UCSD-AML1 (cell line): ENCODE measurements around the gene SMOC2.
"Not testable (repeated sequence)": the region's sequence is repeated elsewhere in the genome, so short reads cannot be mapped to it uniquely, and the experiment has no call there.

Experiments
- DNase-seq: peaks from one replicate; lab custom pipeline; 2025; ENCODE audit not compliant: unreplicated experiment; lab: John Stamatoyannopoulos, UW

SMOC2 gene

DNA sequence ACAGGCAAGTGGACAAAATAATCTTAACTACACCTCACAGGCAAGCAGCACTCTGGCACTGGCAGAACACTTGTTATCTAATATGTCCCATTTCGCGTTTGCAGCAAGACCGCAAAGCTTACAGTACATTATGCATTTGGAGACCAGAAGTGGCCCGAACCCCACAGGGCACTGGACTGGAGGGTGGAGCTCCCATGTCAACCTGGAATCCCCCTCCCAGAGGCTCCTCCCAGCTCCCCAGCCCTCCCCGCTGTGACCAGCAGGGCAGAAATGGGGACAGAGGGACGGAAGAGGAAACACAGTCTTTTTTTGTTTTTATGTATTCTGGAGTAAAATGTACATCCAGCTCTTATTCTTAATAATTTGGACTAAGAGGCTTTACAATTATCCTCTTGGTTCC, 263.7 kb downstream of the SMOC2 start:
- no peak for DNase-seq

DNA sequence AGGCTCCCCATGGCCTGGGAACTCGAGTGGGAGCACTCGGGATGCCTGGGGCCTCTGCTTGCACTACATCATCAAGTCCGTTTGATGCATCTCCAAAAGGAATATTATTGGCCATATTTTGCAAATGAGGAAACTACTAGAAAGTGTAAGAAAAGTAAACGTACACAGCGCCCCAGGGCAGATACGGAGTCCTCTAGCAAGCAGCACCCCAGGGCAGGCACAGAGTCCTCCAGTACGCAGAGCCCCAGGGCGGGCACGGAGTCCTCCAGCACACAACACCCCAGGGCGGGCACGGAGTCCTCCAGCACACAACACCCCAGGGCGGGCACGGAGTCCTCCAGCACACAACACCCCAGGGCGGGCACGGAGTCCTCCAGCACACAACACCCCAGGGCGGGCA, 264.3 kb downstream of the SMOC2 start:
- DNase-seq: not testable (repeated sequence)

DNA sequence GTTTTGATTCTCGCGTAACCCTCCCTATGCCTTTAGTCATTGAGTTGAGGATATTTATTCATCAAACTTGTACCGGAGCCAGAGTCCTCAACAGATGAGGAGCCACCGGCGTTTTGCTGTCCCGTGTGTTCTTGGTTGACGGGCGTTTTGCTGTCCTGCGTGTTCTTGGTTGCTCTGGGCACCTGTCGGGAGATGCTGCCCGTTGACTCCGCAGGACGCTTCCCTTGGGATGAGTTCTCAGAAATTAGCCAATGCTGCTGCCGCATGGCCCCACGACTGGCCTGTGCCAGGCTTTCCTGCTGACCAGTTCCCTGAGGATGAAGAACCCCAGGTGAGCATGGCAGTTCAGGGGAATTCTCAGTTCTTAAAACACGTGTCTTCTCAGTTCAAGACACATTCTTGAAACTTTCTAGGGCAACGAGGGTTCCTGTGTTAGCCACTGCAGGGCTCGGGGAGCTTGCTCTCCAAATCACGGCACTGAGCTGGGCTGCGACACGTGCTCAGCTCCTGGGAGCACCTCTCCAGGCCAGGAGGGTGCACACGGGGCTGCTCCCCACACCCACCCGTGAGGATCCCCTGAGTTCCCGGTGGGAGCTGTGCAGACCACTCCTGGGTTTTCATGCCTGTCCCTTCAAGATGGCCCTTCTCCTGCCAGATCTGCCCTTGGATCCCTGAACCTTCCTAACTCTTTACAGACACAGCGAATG, 265.6 kb downstream of the SMOC2 start:
- DNase-seq: no peak

DNA sequence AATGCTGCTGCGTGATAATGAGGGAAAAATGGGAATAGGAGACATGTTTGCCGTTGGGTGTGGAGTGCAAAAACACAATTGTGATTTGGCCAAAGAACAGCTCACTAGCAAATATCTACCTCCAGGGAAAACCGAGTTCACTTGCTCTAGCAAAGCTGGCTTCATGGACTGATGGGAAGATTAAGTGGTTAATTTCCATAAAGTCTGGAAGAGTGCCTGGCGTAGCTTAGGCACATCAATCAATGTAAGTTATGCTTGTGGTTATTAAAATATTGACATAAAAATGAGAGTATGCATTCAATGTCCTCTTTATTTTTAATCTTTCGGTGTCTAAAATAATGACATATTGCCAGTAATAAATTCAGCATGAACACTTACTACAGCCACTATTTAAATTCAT, 267.5 kb downstream of the SMOC2 start:
- no peak for DNase-seq

DNA sequence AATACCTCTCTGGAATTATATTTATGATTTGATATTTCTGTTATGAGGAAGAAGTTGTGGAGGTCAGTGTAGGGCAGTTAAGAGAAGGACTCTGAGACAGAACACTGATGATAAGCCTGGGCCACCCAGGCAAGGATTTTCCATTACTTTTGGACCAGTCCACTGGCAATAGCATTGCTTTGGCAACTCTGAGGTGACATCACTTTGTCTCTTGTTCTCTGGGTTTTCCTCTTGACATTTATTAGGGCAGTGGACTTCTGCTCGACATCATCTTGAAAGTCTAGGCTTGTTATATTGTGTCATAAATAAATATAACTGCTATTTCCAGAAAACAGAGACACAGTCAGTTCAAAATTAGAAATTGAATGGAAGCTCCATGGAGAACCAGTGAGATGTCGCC, 268.0 kb downstream of the SMOC2 start:
- DNase-seq: no peak

DNA sequence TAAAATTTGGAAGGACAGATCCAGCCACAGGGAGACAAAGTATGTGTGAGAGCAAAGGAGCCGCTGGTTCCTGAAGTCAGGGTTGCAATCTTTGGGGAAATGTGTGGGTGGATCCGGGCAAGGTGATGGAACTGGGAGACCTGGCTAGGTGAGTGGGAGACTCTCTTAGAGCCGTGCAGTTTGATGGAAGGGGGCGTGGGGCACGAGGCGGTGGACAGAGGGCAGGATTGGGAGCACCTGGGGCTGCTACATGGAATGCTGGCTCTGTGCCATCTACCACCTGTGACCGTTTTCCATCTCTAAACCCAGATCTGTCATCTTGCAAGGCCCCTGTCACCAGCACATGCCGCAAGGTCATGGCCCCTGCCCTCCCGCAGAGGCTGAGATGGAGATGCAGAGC, 268.4 kb downstream of the SMOC2 start:
- DNase-seq: no peak

DNA sequence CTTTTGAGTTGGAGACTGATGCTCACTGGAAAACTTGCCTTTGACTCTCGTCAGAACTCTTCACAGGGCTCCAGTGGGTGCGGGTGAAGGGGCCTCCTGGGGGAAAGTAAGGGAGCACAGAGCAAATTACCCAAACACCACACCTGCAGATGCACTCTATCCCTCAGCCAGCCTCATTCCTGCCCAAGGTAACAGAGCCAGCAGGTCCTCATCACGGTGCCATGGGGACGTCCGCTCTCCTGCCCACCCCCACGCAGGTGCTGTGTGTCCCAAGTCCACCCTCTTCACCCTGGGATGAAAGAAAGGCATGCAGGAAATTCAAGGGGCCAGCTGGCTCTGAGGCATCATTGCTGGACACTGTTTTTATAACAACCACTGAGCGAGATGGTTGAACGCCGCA, 269.0 kb downstream of the SMOC2 start:
- DNase-seq: no peak

DNA sequence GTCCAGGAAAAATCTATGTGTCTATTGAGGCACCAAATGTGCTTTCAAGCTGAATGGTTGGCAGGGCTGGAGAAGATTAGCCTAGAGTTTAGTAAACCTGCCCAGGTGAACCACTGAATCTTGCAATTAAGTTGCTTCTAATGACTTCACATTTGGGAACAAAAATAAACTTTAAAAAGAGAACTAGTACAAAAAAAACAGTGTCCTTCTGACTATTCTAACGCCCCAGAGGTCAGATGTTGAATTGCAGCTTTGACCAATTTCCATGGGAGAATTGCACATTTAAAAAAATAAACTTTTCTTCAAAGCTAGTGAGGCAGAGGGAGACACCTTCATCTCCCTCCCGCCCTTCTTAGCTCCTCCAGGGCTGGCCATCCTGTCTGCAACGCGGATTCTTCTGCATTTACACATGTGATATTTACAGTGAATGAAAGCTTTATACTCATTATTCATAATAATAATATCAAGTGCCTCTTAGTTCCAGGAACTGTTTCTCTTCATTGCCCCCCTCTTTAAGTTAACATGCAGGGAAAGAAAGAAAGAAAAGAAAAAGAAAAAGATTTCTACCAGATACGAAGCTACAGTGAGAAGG, 270.2 kb downstream of the SMOC2 start:
- DNase-seq: no peak

DNA sequence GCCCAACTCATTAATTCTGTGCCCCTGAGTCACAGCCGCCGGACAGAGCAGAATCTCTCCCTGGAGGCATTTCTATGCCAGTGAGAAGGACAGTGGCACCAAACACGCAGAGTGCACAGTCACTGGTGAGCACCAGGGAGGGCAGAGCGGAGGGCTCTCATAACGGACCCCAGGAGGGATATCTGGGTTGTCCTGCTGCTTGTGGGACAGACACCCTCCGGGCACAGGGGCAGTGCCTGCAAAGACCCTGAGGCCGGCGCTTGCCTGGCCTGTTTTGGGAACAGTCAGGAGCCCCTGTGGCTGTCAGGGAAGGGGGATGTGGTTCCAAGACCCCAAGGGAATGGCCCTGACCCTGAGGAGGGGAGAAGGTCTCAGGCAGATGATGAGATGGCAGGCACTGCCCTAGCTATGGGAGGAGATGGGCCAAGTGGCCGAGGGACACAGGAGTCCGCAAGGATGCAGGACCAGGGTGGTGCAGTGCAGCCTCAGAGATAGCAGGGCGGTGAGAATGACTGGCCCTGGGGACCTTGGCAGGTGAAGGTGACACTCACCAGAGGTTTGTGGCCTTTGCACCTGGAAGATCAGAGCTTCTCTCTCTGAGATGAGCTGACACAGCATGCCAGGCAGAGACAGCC, 270.8 kb downstream of the SMOC2 start:
- DNase-seq: no peak

DNA sequence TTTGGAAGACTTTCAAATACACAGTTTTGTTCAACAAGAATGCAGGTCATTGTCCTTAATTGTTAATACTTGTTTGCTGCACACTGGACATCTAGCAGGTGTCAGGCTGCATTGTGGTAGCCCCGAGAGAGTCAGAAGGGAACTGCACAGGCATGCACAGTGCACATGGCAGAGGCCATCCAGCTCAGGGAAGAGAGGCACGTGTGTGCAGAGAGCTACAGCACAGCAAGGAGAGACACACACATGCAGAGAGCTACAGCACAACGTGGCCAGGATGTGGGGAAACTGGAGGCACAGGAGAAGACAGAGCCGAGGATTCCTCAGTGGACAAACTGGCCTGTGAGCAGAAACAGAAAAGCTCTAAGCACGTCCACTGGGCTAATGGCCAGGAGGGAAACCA, 272.0 kb downstream of the SMOC2 start:
- DNase-seq: no peak

DNA sequence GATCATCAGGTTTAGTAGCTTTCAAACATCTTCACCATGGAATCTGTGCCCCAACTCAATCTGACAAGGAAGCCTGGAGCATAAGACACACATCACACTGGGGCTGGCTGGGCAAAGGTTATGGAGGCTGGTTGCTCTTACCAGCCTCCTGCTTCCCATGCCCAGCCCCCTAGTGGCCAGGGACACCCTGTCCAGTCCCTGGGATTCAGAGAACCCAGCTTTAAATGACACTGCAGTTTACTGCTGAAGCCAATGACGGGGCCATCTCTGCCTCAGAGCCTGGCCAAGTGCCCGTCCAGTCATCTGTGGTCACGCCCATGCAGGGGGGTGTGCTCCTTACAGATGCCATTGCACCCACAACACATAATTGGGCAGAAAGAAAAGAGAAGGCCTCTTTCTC, 272.9 kb downstream of the SMOC2 start:
- no peak for DNase-seq

DNA sequence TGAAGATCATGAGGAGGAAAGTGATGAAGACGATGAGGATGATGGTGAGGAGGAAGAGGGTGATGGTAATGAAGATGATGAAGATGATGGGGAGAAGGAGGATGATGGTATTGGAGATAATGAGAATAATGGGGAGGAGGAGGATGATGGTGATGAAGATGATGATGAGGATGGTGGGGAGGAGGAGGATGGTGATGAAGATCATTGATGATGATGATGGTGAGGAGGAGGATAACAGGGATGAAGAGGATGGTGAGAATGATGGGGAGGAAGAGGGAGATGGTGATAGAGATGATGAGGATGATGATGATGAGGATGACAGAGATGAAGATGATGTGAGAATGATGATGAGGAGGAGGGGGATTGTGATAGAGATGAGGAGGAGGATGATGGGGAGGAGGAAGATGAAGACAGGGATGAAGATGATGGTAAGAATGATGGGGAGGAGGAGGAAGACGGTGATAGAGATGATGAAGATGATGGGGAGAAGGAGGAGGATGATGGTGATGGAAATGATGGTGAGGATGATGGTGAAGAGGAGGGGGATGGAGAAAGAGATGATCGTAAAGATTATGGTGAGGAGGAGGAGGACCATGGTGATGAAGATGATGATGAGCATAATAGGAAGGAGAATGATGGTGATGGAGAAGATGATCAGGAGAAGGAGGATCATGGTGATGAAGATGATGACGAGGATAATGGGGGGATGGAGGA, 273.7 kb downstream of the SMOC2 start:
- no peak for DNase-seq

DNA sequence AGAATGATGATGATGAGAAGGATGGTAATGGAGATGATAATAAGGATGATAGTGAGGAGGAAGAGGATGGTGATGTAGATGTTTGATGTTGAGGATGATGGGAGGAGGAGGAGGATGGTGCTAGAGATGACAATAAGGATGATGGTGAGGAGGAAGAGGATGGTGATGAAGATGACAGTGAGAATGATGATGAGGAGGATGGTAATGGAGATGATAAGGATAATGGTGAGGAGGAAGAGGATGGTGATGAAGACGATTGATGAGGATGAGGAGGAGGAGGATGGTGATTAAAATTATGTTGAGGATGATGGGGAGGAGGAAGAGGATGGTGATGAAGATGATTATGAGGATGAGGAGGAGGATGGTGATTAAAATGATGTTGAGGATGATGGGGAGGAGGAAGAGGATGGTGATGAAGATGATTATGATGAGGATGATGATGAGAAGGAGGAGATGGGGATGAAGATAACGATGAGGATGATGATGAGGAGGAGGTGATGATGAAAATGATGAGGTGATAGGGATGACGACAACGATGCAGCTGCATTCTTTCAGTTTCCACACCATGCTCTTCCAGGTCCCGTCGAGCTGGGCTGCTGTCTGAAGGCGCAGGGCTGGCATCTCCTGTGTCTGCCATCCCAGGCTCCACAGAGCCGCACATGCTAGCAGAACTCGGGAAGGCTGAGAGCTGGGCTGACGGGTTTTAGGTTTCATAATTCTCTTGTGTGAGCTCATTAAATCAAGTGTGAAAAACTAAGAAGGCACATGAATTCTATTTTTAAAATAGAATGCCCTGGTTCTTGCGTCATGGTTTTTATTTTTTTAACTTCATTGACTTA, 274.9 kb downstream of the SMOC2 start:
- no peak for DNase-seq

DNA sequence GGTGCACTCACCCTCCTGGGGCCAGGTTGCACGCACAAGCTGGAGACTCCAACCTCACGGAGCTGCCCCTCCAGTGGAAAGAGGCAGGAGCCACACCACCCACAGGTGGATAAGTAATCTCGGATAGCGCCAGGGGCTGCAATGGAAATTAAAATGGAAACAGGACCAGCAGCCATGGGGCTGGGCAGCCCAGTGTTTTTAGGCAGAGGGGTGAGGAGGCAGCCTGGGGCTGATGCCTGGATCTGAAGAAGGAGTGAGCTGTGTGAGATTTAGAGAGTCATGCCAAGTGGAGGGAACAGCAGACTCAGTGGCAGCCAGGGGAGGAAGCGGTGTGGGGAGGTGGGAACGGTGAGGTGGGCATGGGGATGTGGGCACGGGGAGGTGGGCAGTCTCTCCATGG, 275.6 kb downstream of the SMOC2 start:
- no peak for DNase-seq

DNA sequence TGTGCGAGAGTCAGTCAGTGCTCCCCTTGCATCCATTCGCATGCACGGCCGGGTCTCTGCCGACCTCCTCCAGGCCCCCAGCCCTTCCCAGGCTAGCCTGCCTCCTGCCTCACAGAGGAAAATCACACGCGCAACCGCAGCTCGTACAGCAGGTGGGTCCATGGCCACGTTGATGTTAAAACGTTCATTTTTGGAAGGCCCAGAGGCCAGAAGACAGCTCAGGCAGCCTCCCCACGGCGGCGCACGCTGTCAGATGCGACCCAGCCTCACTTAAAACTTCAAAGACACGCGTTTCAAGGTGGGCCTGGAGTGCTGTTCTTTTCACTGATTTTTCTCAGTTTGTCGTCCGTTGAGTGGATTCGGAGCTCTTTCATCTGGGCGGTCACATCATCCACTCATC, 276.5 kb downstream of the SMOC2 start:
- no peak for DNase-seq
